ENCODE data around the gene TUBA3D. TPM values are rescaled to one million over a fixed set of nuclear protein-coding genes. Genes with fewer than 3 reads are reported as not detected.
"Not testable (repeated sequence)": the region's sequence is repeated elsewhere in the genome, so short reads cannot be mapped to it uniquely, and the experiment has no call there.

Gene TUBA3D
- polyA plus RNA-seq, 2 donors: 0.08 to 0.29 TPM

- H3K4me3 ChIP-seq (ENCODE audit: low read depth in 1 of 2, low read length in 2 of 2); H3K36me3 ChIP-seq (ENCODE audit: control insufficient read depth in 2 of 2, insufficient read depth in 2 of 2, low read length in 1 of 2); H3K27me3 ChIP-seq (ENCODE audit: control insufficient read depth in 1 of 2, insufficient read depth in 2 of 2, low read length in 2 of 2); H3K4me1 ChIP-seq (ENCODE audit: control insufficient read depth in 2 of 2, insufficient read depth in 2 of 2, low read length in 1 of 2); H3K27ac ChIP-seq (ENCODE audit: low read depth in 2 of 2, low read length in 1 of 2); H3K9me3 ChIP-seq (ENCODE audit: control insufficient read depth in 2 of 2, insufficient read depth in 1 of 2, low read depth in 1 of 2, low read length in 1 of 2): not testable (repeated sequence)
- 68 to 82% methylated on average over 10 to 21 of the region's 22 CpGs for WGBS, 2 donors
Measured at GRCh38 chr2:131530626-131531344, 54.9 kb downstream of the TUBA3D start.

GRCh38 chr2:131531547-131532185 lies 55.7 kb downstream of the TUBA3D start:
- H3K27ac ChIP-seq (ENCODE audit: low read depth in 2 of 2, low read length in 1 of 2): not testable (repeated sequence)

More at GRCh38 chr2:131531547-131532185, 55.7 kb downstream of the TUBA3D start:
- H3K4me1 ChIP-seq (ENCODE audit: control insufficient read depth in 2 of 2, insufficient read depth in 2 of 2, low read length in 1 of 2): peaks cover 0 to 10% of the 10 kb centered on the region in 2 donors
- H3K27me3 ChIP-seq (ENCODE audit: control insufficient read depth in 1 of 2, insufficient read depth in 2 of 2, low read length in 2 of 2); H3K9me3 ChIP-seq (ENCODE audit: control insufficient read depth in 2 of 2, insufficient read depth in 1 of 2, low read depth in 1 of 2, low read length in 1 of 2); H3K4me3 ChIP-seq (ENCODE audit: low read depth in 1 of 2, low read length in 2 of 2); H3K36me3 ChIP-seq (ENCODE audit: control insufficient read depth in 2 of 2, insufficient read depth in 2 of 2, low read length in 1 of 2): not testable (repeated sequence)
- WGBS, 2 donors: 83 to 90% methylated on average over 6 to 9 of the region's 11 CpGs

Other genes starting within 250 kb of the TUBA3D start
- under 1 TPM in 1 of 2 donors, not detected in 1; 0.02 TPM for gene RAB6D, start 112.0 kb upstream of the TUBA3D start, polyA plus RNA-seq
- gene MZT2A, start 16.3 kb downstream of the TUBA3D start, polyA plus RNA-seq: 100 to 1,000 TPM; 109 to 116 TPM
- gene CCDC74A, start 51.8 kb downstream of the TUBA3D start, polyA plus RNA-seq: 1 to 10 TPM; 3.4 to 4.9 TPM

Data from esophagus (tissue), 2 donors.